Limb (tissue), 2 donors: ENCODE results near the gene STPG3.

ENCODE experiments used
- DNase-seq, 2 donors: peaks; one replicate each; pipeline ENCODE4 v3.0.0-alpha.2; 2016; ENCODE audit errors: extremely low spot score in 2 of 2

STPG3 gene

DNA sequence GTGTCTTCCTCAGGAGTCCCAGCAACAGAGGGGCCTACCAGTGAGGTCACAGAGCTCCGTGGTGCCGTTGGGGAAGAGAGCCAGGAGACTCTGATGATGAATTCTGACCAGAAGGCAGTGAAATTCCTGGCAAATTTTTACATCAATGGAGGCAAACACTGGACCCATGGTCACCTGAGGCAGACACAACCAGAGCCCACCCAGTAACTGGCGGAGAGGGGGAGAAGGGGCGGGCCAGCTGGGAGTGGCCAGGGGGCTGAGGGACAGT, at the start of gene STPG3:
STPG3 (plus strand) TSS at position 93 of the 268 bp plus-strand sequence; CDS start at position 94, 1 bp downstream.
- no peak for DNase-seq

- DNase-seq, result no peak
Measured at GRCh38 chr9:137202966-137203365, 48.1 kb upstream of the STPG3 start.

GRCh38 chr9:137204731-137205125, 46.4 kb upstream of the STPG3 start:
- no peak for DNase-seq

DNA sequence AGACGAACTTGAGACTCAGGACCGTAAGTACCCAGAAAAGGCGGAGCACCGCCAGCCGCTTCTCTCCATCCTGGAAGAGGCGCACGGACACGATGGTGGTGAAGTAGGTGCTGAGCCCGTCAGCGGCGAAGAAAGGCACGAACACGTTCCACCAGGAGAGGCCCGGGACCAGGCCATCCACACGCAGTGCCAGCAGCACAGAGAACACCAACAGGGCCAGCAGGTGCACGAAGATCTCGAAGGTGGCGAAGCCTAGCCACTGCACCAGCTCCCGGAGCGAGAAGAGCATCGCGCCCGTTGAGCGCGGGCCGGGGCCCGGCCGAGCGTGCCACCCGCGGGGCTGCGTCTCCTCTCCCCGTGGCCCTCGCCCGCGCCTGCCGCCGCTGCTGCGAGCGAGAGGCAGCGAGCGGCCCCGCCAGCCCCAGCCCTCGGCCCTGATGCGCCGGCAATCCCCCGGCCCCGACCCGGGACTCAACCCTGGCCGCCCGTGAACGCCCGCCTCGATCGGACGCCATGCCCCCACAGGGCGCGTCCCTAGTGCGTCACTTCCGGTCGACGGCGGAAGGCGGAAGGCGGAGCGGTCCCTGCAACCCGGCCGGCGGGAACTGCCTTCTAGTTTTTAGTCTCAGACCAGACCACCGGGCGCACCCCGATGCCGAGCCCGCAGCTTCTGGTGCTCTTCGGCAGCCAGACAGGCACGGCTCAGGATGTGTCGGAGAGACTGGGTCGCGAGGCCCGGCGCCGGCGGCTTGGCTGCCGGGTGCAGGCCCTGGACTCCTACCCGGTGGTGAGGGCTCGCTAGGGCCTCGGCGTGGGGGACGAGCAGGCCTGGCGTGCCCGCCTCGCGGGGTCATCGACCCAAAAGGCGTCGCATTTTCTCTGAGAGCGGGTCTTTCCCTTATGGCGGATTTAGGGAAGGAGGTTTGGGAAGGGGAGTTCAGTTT, 45.7 kb upstream of the STPG3 start, which contains the start of the genes NDOR1 and TMEM203:
NDOR1 (plus strand) TSS at position 575 of the 944 bp plus-strand sequence; CDS start at position 653, 78 bp downstream.
TMEM203 (minus strand) TSS at position 523 of the 944 bp plus-strand sequence; CDS start at position 289, 234 bp downstream.
- peak; percentile 84 to 96 for DNase-seq

GRCh38 chr9:137206602-137207001, 44.5 kb upstream of the STPG3 start:
- DNase-seq, result no peak

GRCh38 chr9:137211532-137211931, 39.6 kb upstream of the STPG3 start:
- DNase-seq, result no peak

DNA sequence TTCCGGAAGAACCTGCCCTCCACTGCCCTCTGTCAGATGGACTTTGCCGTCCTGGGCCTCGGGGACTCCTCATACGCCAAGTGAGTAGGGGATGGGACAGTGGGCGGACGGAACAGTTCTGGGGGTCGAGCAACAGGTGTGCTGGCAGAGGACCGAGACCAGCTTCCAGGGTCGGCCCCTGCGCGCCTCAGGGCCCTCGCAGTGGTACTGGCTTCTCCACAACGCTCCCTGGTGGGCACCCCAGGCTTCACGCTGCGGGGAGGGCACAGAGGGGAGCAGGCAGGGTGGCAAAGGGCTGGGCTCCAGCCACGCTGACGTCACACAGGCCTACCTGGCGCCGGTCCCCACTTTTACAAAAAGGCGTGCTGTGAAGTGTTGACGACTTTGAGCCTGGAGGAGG, 38.6 kb upstream of the STPG3 start:
- DNase-seq, result no peak

DNA sequence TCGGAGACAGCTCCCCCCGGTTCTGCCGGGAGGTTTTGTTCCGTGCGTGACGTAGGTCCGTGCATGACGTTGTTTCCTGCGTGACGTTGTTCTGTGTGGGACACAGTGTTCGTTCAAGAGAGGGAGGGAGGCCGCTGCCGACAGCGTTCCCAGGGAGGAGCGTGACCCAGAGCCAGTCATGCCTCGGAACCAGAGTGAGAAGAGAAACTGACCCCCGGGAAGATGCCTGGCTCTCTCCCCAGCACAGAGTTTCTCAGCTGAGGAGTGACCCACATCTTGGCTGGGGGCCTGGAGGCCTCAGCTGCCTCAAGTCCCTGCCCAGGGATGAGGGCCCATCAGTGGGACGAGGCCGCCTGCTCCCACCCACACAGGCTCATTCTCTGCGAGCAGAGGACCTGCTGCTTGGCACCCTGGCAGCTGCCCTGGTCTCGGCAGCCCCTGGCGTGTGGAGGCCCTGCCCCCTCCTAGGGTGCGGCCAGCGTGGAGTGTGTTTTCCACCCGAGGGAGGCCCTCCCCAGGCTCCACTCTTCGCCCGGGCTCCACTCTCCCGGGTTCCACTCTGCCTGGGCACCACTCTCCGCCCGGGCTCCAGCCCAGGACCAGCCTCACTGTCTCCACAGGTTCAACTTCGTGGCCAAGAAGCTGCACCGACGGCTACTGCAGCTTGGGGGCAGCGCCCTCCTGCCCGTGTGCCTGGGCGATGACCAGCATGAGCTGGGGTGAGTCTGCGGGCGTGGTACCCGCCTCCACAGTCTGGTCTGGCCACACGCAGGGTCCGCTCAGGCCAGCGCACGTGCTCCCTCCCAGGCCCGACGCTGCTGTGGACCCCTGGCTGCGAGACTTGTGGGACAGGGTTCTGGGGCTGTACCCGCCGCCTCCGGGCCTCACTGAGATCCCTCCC, 37.7 kb upstream of the STPG3 start:
- DNase-seq, result no peak

DNA sequence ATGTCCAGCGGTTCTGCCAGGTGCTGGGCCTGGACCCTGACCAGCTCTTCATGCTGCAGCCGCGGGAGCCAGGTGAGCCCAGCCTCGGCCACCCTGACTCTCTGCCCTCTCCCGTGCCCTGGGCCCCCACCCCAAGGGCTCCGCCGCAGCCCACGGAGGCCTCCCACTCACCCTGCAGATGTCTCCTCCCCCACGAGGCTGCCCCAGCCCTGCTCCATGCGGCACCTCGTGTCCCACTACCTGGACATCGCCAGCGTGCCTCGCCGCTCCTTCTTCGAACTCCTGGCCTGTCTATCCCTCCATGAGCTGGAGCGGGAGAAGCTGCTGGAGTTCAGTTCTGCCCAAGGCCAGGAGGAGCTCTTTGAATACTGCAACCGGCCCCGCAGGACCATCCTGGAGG, 36.5 kb upstream of the STPG3 start:
- DNase-seq, result no peak

- DNase-seq, result no peak
Measured at GRCh38 chr9:137215196-137215986, 35.7 kb upstream of the STPG3 start.

GRCh38 chr9:137216188-137216965, 34.7 kb upstream of the STPG3 start:
- no peak for DNase-seq

DNA sequence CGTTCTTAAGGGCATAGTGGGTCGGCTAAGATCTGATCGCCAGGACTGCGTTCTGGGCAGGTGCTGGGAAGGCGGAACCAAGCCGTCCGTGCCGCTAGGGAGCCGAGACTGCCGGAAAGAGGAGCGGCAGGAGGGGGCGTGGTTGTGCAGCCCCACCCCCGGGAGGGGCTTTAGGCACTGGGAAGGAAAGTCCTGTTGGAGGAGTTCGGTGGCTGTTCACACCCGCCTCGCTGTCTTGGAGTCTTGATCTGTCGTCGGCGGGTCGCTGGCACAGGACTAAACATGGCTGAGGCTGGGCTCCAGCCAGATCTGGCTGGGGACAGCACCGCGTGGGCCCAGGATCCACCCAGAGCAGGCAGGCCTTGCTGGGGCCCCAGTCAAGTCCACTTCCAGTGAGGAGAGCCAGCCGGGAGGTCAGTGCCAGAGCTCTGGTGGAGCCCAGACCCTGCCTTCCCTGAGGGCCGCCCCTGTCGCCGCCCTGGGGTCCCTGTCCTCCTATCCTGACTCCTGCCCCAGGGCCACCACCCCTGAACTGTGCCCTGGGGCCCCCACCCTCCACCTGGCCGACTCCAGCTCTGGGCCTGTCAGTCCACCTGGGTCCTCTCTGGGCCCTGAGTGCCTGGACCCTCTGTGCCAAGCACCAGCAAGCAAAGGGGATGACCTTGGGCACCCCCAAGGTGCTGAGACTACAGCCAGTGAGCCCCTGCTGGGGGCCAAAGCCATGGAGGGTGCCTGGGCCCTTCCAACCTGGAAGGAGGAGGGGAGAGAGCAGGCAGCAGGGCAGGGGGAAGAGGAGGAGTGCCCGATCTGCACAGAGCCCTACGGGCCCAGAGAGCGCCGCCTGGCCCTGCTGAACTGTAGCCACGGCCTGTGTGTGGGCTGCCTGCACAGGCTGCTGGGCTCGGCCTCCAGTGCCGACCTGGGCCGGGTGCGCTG, 33.5 kb upstream of the STPG3 start:
- no peak for DNase-seq

DNA sequence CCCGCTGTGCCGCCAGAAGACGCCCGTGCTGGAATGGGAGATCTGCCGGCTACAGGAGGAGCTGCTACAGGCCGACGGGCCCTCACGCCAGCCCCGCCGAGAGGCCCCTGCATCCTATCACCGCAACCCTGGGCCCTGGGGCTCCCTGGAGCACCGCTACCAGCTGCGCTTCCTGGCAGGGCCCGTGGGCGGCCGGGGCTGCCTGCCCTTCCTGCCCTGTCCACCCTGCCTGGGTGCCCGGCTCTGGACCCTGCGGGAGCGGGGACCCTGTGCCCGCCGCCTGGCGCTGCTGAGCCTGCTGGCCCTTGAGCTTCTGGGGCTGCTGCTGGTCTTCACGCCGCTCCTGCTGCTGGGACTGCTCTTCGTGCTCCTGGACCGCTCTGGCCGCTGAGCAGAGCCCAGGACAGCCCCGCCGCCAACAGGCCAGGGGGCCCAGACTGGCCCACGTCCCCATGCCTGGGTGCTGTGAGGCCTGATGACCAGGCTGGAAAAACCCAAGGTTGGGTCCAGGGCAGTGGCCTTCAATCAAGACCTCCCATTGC, 32.8 kb upstream of the STPG3 start:
- DNase-seq, result no peak

DNA sequence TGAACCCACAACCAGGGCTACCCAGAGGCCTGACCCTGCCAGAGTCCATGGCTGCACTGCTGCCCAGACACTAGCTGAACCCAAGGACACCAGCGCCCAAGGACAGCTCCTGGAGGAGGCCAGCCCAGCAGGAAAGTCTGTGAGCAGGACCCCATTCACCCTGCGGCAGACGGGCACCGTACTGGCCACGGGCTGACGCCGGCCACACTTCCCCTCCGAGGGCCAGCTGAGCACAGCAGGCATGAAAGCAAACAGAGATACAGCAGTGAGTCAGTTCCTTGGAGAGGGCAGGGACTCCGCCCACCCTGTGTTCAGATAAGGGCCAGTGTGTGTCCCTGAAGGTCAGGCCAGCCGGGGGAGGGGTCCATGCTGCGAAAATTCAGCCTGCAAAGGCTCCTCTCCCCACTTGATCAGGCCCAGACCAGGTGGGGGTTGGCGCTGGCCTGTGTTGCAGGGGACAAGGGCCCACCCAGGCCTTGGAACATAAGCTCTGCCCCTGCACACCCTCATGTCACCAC, 32.3 kb upstream of the STPG3 start:
- no peak for DNase-seq

DNA sequence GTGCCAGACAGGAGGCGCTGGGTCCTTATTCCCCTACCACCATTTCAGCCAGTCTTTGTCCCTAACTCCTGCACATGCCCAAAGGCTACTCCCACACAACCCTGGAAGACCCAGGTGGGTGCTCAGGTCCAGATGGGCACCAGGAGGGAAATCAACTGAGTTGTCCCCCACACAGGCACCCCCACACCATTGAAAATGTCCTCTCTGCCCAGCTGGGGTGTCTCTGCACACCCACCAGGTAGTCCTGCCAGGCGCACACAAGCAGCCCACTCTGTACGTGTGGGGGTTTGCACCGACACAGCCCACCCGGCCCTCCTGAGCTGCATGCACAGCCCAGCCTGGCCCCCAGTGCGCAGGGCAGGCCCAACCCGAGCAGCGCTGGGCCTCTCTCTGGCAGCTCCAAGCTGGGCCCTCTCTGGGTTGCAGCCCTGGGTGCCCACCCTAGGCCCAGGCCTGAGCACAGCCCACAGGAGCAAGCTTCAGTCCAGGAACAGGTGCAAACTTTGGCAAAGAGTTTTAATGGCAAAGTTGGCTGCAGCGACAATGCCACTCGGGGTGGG, 31.2 kb upstream of the STPG3 start:
- no peak for DNase-seq

GRCh38 chr9:137220317-137221094, 30.6 kb upstream of the STPG3 start:
- DNase-seq, result no peak

GRCh38 chr9:137221095-137221505, 30.0 kb upstream of the STPG3 start:
- no peak for DNase-seq
